GM19463 (cell line): ENCODE data around the gene STUB1.

Experiments
- ATAC-seq: cut with Tn5 transposase; IDR thresholded peaks from one replicate; pipeline ENCODE4 v1.9.1; 2021; ENCODE audit warnings: mild to moderate bottlenecking, moderate library complexity; ENCODE audit not compliant: unreplicated experiment

Gene STUB1

GRCh38 chr16:693766-694165 lies 13.6 kb downstream of the STUB1 start:
- no peak for ATAC-seq

- ATAC-seq, result no peak
Measured at GRCh38 chr16:694187-694862, 14.1 kb downstream of the STUB1 start.

DNA sequence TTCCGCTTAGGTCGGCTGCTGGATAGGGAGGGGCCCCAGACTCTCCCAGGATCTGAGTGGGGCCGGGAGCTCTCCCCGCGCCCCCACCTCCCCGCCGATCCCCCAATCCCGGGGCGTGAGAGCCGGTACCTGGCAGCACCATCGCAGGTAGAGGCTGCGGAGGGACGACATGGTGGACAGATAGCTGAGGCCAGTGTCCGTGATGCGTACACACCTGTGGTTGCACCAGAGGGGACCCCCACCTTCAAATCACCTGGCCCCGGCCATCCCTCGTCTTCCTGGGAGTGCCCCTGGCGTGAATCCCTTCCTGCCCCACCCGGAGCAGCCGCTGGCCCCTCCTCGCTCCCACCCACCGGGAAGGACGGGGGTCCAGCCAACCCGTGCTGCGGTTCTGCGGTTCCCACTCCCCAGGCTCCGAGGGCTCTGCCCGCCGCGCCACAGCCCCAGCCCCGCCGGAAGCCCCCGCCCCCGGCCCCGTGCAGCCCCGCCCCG lies 14.7 kb downstream of the STUB1 start:
- no peak for ATAC-seq

GRCh38 chr16:695355-696089 lies 15.3 kb downstream of the STUB1 start:
- ATAC-seq, result no peak

DNA sequence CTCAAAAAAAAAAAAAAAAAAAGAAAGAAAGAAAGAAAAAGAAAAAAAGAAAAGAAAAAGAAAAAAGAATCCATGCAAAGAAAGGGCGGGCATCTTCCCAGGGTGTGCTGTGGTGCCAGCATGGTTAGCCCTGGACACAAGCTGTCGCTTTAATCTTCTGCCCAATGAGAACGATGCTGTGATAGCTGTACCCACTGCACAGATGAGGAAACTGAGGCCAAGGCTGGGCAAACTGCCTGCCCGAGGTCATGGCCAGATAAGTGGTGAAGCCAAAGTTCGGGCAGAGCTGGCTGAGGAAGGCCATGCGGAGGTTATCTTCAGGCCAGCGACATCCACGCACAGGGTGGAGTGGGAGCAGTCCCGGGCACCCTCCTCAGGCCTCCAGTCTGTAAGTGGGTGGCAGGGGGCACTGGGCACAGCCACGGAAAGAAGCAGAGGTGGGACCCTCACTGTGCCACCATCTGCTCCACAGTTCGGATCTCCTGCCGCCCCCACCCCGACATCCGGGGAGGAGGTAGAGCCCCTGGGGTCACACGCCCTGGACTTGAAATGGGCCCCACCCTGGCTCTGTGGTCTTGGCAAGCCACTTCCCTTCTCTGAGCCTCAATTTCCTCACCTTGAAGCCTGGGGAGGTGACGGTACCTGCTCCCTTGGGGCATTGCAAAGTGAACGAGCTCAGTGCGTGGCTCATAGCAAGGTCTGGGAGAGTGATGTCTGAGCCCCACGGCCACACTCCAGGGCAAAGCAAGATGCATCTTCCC lies 18.9 kb downstream of the STUB1 start:
- no peak for ATAC-seq

GRCh38 chr16:700684-701584 lies 20.7 kb downstream of the STUB1 start:
- ATAC-seq, result no peak

DNA sequence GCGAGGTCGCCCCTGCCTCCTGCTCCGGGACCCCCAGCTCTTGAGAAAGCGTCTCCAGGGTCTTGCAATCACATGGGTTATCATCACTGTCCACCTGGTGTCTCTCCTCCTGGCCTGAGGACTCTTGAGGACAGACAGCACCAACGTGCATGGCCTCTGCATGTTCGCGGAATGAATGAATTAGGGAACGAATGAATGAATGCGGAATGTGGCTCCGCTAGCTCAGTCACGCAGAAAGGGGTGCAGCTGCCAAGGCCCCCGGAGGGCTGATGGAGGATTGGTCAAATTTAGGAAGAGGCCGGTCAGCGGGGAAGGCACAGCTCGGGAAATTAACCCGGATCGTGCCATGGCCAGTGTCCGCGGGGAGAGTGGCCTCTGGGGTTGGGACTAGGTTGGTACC lies 22.1 kb downstream of the STUB1 start:
- no peak for ATAC-seq

DNA sequence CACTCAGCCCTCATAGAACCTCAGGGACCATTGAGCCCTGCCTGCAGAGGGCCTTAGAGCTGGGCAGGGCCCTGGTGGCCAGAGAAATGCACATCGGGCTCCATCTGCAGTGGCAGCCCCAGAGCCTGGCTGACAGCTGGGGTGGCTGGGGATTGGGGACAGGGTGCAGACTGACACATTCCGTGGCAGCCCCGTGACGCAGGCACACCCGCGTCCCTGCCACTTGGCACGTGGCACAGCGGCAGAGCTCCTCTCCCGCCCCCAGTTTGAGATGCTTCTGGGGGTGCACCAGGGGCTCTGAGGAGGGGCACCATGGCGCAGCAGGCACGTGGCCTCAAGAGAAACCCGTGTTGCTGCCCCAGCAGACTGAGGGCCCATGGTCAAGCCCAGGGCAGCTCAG lies 23.2 kb downstream of the STUB1 start:
- ATAC-seq, result no peak

DNA sequence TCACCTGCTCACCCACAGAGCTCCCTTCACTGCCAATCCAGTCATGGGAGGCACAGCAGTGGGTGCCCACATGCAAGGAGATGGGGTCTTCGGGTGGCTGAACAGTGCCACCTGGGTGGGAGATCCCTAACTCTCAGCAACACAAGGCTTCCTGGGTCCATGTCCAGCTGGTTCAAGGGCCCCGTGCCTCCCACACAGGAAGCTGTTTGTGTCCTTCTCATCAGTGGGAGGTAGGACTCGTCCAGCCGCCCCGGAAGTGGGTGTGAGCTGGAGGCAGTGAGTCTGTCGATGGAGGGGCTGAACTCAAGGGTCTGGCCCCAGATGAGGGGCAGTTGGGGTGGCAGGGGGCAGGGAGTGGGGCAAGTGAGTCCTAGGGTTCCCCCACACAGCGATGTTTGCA lies 23.8 kb downstream of the STUB1 start:
- ATAC-seq, result no peak

DNA sequence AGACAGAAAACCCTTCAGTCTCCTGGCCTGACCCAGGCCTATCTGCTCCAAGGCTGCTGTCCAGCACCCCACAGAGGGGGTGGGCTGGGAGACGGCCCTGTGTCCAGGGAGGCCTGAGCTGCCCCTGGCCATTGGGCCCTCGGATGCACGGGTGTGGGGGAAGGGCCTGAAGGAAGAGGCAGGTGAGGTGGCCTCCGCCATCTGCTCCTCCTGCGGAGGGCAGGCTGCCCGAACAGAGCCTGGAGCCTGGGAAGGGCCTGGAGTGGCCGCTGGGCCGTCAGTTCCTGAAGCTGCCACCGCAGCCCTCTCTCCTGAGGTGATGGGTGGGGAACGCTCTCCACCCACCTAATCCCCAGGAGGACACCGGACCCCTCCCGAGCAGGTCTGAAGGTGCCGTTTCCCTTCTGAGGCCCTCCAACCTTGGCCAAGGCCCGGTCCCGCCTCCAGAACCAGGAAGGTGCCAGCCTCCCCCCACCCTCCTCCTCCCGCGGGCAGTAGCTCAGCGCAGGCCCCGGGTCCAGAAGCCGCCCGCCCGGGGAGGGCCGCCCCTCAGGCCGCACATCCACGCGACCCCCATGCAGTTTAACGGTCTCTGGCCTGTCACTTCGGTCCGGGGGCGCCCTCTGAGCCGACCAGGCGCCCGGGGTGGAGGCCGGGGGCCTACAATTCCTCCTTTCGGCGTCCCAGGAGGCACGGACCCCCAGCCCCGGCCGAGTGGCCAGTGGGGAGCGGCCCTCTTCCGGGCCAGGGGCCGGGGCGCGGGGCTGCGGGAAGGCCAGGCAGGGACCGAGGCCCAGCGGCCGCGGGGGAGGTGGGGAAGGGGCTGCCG lies 24.6 kb downstream of the STUB1 start:
- ATAC-seq, result no peak

DNA sequence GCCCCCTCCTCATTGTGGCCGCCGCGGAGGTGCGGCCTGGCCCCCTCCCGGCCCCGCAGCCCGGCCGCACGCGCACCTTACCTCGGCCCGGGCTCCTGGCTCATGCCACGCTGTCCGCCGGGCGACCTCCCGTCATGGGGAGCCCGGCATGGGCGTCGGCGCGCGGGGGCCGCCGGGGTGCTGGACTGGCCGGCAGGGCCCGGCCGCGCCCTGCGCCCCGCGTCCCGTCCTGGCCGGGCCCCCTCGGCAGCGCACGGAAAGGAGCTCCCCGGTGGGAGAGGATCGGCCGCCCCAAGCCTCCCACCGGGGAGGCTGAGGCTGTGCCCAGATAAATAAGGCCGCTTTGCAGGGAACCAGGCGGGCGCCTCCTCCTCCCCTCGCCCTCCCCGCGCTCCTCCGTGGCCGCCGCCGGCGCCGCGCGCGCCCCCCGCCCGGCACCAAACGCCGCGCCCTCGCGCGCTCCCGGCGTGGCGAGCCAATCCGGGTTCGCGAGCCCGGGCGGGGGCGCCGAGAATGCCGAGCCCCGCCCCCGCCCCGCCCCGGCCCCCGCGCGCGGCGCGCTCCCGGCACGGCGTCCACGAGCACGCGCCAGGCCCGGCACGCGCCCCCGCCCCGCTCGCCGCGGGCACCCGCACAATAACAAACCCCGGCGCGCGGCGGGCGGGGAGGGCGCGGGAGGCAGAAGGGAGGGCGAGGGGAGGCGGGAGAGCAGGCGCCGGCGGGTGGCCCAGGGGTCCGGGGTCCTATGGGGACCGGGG lies 25.4 kb downstream of the STUB1 start, which contains the start of gene FBXL16:
FBXL16 (minus strand) TSS at position 371 of the 758 bp plus-strand sequence. CDS start 8,396 bp downstream, outside the sequence.
- ATAC-seq, result no peak

GRCh38 chr16:706189-707061 lies 26.2 kb downstream of the STUB1 start:
- no peak for ATAC-seq

DNA sequence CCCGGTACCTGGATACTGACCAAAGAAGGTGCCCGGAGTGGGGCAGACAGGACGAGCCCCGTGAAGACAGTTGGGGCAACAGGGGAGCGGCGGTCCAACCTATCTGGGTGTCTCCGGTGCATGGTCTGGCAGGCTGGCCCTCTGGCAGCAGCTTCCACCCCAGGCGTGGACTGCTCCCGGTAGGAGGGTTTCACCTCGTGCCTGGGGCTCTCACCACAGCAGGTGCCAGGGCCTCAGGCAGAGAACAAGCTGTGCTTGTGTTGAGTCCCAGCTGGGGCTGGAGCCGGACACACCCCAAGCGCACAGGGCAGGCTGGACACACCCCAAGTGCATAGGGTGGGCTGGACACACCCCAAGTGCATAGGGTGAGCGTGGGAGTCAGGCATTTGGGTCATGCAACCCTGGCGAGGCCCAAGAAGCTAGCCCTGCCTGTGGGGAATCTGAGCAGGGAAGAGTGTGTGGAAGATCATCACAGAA lies 26.9 kb downstream of the STUB1 start:
- ATAC-seq, result no peak

DNA sequence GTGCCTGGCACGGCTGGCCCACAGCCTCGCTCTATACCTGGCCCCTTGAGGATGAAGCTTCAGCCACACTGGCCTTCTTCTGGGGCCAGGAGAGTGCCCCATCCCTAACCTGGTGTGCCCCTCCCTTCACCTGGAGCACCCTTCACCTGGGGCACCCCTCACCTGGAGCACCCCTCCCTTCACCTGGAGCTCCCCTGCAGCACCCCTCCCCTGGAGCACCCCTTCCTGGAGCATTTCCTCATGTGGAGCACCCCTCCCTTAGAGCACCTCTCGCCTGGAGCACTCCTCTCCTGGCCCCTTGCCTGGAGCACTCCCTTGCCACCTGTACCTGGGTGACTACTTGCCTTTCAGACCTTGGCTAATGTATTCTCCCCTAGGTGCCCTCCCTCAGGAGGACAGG lies 27.8 kb downstream of the STUB1 start:
- ATAC-seq, result no peak

- no peak for ATAC-seq
Measured at GRCh38 chr16:708959-709358, 28.7 kb downstream of the STUB1 start.

- ATAC-seq, result no peak
Measured at GRCh38 chr16:709566-710499, 29.6 kb downstream of the STUB1 start.
